Suprapubic skin (tissue), 4 donors: ENCODE results near the gene TMEM150A. TPM values are rescaled to one million over a fixed set of nuclear protein-coding genes. Genes with fewer than 3 reads are reported as not detected.

ENCODE experiments used
- DNase-seq, 2 donors: peaks; one replicate each; pipeline ENCODE4 v3.0.0-alpha.2; 2019; ENCODE audit warnings: low spot score in 2 of 2
- H3K27ac ChIP-seq: fragments of 200-600 bp; sonication (generic); one replicate; pipeline ENCODE4 v1.5.1; 2019
- H3K27me3 ChIP-seq: fragments of 200-600 bp; sonication (generic); one replicate; pipeline ENCODE4 v1.5.1; 2019
- H3K36me3 ChIP-seq: fragments of 200-600 bp; sonication (generic); one replicate; pipeline ENCODE4 v1.5.1; 2019
- H3K4me1 ChIP-seq: fragments of 200-600 bp; sonication (generic); one replicate; pipeline ENCODE4 v1.5.1; 2019
- H3K4me3 ChIP-seq: fragments of 200-600 bp; sonication (generic); one replicate; pipeline ENCODE4 v1.5.1; 2019; ENCODE audit warnings: mild to moderate bottlenecking
- H3K9me3 ChIP-seq: fragments of 200-600 bp; sonication (generic); one replicate; pipeline ENCODE4 v1.5.1; 2019
- EP300 ChIP-seq: sonication (generic); formaldehyde crosslinking; IDR thresholded peaks from one replicate; pipeline ENCODE4 v1.6.1; 2017; ENCODE audit warnings: antibody characterized with exemption
- POLR2A ChIP-seq, 2 donors: fragments of 450-650 bp; IDR thresholded peaks; one replicate each; pipeline ENCODE4 v1.6.1; 2017; ENCODE audit warnings: antibody characterized with exemption in 2 of 2, mild to moderate bottlenecking in 2 of 2, moderate library complexity in 2 of 2
- POLR2AphosphoS5 ChIP-seq, 3 donors: sonication (generic); formaldehyde crosslinking; IDR thresholded peaks; one replicate each; pipeline ENCODE4 v1.6.1; 2017; ENCODE audit warnings: antibody characterized with exemption in 3 of 3
- WGBS: methylation state at CpG from one replicate; pipeline ENCODE4 v1.1.5; 2018; 5-methylcytosine and 5-hydroxymethylcytosine counted together
- total RNA-seq, 4 donors: library from RNA; depleted of rRNA; stranded (reverse); fragments of >200 nt; gene quantifications; one replicate each; pipeline ENCODE4 v1.1.0, GENCODE V29; 2016
- TF ChIP-seq, protein P1 (sequence below), 2 donors: fragments of 200-600 bp in 1 of 2; fragments of 450-650 bp in 1 of 2; sonication (generic) in 1 of 2; IDR thresholded peaks; one replicate each; pipeline ENCODE4 v1.5.1; 2016 to 2019; ENCODE audit warnings: antibody characterized with exemption in 2 of 2, mild to moderate bottlenecking in 1 of 2, moderate library complexity in 1 of 2

The TMEM150A gene
- total RNA-seq, 4 donors from 2014 or later, result 13.1 to 15.0 (median 14.1) TPM

DNA sequence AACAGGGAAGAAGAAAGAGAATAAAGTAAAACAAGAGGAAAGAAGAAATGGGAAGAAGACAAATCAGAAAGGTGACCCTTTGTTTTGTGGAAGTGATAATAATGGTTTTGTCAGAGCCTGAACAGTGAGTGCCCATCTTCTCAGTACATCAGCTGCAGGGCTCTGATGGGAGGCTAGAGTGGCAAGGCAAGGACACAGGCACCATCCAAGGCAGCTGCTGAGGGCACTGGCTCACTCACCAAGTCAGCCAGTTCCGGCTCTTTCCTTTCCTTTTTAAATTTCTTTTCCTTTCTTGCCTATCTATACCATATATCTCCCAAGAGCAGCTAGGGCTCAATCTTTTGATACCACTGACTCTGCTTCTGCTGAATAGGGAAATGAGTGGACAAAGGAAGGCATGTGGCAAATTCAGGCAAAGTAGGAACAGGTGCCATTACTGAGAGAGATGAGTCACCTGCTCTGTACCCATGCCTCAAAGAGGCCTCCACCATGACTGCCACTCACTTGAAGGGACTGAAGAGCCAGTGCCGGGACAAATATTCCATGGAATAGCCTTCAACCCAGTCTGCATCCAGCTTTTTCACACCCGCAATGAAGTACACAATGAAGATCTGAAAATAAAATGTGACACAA, 47.4 kb downstream of the TMEM150A start:
- TF ChIP-seq POLR2A (IDR thresholded peaks at IDR 0.05) (no peak), POLR2AphosphoS5 (IDR thresholded peaks at IDR 0.05) (no peak), EP300 (no peak)
- TF ChIP-seq, protein P1, sequence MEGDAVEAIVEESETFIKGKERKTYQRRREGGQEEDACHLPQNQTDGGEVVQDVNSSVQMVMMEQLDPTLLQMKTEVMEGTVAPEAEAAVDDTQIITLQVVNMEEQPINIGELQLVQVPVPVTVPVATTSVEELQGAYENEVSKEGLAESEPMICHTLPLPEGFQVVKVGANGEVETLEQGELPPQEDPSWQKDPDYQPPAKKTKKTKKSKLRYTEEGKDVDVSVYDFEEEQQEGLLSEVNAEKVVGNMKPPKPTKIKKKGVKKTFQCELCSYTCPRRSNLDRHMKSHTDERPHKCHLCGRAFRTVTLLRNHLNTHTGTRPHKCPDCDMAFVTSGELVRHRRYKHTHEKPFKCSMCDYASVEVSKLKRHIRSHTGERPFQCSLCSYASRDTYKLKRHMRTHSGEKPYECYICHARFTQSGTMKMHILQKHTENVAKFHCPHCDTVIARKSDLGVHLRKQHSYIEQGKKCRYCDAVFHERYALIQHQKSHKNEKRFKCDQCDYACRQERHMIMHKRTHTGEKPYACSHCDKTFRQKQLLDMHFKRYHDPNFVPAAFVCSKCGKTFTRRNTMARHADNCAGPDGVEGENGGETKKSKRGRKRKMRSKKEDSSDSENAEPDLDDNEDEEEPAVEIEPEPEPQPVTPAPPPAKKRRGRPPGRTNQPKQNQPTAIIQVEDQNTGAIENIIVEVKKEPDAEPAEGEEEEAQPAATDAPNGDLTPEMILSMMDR (IDR thresholded peaks at IDR 0.05), result no peak
- no peak overlapping the region for H3K4me3 ChIP-seq
- peaks cover 74% of the 10 kb centered on the region for H3K36me3 ChIP-seq
- no peaks in the 10 kb centered on the region for H3K27me3 ChIP-seq
- no peaks in the 10 kb centered on the region for H3K9me3 ChIP-seq
- peaks cover 9% of the 10 kb centered on the region for H3K4me1 ChIP-seq
- WGBS, result 89% methylated on average over 3 of the region's 3 CpGs
- no peak for DNase-seq
- H3K27ac ChIP-seq, result no peak overlapping the region

DNA sequence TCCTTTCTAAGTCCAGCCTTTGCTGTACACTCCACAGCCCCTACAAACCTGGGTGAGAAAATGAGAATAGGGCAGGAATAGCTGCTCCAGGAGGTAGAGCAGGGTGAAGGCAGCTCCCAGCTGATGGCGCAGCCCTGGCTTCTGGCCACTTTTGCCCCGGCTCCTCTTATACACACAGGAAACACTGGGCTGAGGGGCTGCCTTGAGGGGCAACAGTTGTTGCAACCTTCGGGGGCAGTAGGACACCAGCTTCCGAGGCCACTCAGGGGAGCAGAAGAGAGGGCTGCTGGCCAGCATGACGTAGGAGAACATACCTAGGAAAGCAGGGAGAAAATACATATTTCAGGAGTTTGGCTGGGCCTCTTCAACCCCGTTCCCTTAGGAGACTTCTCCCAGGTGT, 49.3 kb downstream of the TMEM150A start:
- H3K4me3 ChIP-seq, result no peak overlapping the region
- peaks cover 77% of the 10 kb centered on the region for H3K36me3 ChIP-seq

DNA sequence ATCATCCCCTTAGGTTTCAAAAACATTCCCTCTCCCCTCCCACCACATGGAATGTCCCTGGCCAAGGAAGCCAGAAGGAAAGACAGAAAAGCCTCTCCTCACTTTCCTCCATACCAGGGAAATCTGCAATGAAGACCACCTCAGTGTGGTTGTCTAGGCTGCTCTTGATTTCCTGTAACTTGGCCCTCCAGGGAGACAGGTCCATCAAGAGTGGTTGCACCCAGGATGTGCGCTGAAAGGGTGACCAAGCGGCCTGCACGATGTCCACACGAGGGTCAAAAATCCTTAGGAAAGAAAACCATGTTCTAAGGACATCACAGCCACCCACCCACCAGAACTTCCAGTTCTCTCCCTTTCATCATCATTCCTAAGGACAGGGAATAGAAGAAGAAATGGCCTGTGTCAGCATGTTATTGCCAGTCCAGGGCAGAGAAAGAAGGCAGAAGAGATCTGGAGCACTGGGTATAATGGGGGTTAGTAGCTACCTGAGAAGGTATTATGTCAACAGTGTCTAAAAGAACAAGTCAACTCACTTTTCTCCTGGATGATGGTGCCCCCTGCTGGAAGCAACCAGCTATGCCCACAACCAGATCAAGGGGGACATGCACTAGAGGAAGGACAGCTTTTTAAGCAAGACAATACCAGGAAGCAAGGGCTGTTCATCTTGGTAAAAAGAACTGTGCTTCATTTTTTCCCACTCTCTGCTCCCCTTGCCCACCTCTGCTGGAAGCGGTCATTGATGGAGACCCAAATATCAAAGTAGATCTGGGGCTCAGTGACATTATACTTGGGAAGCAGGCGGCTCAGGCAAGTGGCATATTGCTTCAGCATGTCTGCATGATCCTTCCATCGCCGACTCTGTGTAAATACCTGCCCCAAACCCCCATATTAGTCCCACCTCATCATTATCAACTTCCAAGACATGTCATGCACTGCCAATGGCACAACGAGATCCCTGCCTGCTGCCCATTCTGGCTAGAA, 50.5 kb downstream of the TMEM150A start:
- peak; percentile 87 to 89 for DNase-seq
- H3K27ac ChIP-seq, result no peak overlapping the region
- H3K9me3 ChIP-seq, result no peaks in the 10 kb centered on the region
- TF ChIP-seq, protein P1 (IDR thresholded peaks at IDR 0.05), result peak; percentile 81 to 97
- peak in 1 of 3 donors; percentile 21 for TF ChIP-seq POLR2AphosphoS5 (IDR thresholded peaks at IDR 0.05)
- TF ChIP-seq POLR2A (IDR thresholded peaks at IDR 0.05), result no peak
- TF ChIP-seq EP300, result no peak
- peaks cover 69% of the 10 kb centered on the region for H3K36me3 ChIP-seq
- H3K4me1 ChIP-seq, result peaks cover 14% of the 10 kb centered on the region
- H3K4me3 ChIP-seq, result no peak overlapping the region
- 72% methylated on average over 9 of the region's 9 CpGs for WGBS
- no peaks in the 10 kb centered on the region for H3K27me3 ChIP-seq

More for the DNA sequence above, 49.3 kb downstream of the TMEM150A start:
- Histone ChIP-seq H3K27ac (no peak overlapping the region), H3K9me3 (no peaks in the 10 kb centered on the region), H3K4me1 (peaks cover 4% of the 10 kb centered on the region), H3K27me3 (no peaks in the 10 kb centered on the region)
- no peak for DNase-seq
- TF ChIP-seq, protein P1 (IDR thresholded peaks at IDR 0.05), result no peak
- TF ChIP-seq POLR2A (IDR thresholded peaks at IDR 0.05), result no peak
- TF ChIP-seq EP300, result no peak
- TF ChIP-seq POLR2AphosphoS5 (IDR thresholded peaks at IDR 0.05), result no peak
- 75% methylated on average over 6 of the region's 6 CpGs for WGBS

DNA sequence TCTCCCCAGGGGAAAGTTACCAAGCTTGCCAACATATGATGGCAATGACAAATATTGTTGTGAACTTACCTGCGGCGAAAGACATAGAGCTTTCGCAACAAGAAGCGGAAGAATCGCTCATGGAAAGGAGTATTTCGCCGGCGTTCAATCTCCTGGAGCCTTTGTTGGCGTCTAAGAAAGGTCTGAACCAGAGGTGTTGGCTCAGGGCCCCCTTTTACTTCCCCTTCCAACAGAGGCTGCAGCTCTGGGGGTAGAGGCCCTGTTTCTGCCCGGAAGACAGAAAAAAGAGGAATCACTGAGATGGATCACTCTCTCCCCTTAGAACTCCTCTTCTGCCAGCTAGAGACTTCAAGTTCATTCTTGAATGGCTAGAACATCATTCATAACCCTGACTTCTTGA, 52.0 kb downstream of the TMEM150A start:
- 83% methylated on average over 10 of the region's 10 CpGs for WGBS
- TF ChIP-seq POLR2AphosphoS5 (IDR thresholded peaks at IDR 0.05) (no peak), EP300 (no peak), POLR2A (IDR thresholded peaks at IDR 0.05) (no peak)
- TF ChIP-seq, protein P1 (IDR thresholded peaks at IDR 0.05), result no peak
- DNase-seq, result no peak
- Histone ChIP-seq H3K9me3 (no peaks in the 10 kb centered on the region), H3K4me3 (no peak overlapping the region), H3K27ac (no peak overlapping the region), H3K27me3 (no peaks in the 10 kb centered on the region), H3K36me3 (peaks cover 62% of the 10 kb centered on the region), H3K4me1 (peaks cover 29% of the 10 kb centered on the region)

DNA sequence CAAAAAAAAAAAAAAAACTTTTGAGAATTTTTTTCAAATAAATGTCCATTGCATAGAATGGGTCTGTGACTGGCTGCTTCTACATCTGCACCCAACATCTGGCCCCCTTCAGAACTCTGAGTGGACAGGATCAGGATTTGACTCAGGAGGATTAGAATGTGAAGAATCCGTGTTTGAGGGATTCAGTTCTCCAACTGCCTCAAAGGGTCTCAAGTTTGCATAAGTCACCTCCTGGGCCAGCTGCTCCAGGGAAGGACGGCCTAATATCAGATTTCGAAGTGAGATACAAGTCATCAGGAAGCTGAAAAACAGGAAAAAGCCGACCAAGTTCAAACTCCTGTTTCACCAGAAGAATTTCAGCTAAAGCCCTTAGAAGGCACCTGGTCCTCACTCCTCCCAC, 52.7 kb downstream of the TMEM150A start:
- no peaks in the 10 kb centered on the region for H3K9me3 ChIP-seq
- TF ChIP-seq POLR2A (IDR thresholded peaks at IDR 0.05) (no peak), EP300 (no peak), POLR2AphosphoS5 (IDR thresholded peaks at IDR 0.05) (no peak)
- TF ChIP-seq, protein P1 (IDR thresholded peaks at IDR 0.05), result no peak
- peaks cover 34% of the 10 kb centered on the region for H3K4me1 ChIP-seq
- no peak overlapping the region for H3K4me3 ChIP-seq
- DNase-seq, result no peak
- H3K27ac ChIP-seq, result no peak overlapping the region
- H3K36me3 ChIP-seq, result peaks cover 62% of the 10 kb centered on the region
- 63% methylated on average over 4 of the region's 4 CpGs for WGBS
- H3K27me3 ChIP-seq, result no peaks in the 10 kb centered on the region
